ENCODE measurements around the gene C13orf46. TPM values are rescaled to one million over a fixed set of nuclear protein-coding genes. Genes with fewer than 3 reads are reported as not detected.
"Not testable (repeated sequence)": the region's sequence is repeated elsewhere in the genome, so short reads cannot be mapped to it uniquely, and the experiment has no call there.

Gene C13orf46
- total RNA-seq, 4 donors from 2014 or later, result not detected

DNA sequence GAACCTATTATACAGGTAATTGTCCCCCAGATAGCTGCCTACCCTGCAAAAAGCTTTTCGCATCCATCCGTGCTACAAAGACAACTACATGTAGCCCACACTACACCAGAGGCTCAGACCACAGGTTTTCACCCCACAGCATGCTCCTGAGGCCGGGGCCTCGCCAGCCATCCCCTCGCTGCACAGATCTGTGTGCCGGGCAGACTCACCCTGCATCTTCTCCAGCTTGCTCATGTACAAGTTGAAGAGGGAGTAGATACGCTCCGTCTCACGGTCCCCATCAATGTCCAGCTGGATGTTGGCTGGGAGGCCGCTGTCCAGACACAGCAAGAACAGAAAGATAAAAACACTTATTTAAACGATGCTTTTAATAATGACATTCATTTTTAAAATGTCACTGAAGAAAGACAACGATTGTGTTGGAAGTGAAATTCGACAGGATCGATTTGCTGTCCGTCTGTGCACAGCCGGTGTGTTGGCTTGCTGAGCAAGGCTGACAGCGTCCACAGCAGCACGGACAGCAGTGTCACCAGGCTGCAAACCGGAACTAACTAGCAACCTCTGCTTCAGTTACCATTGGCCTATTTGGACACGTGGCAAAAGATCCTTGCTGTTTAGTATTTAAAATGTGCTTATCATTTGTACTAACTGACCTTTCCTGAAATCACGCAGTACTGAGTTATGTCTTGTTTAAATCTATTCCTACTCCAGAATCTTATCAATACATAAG is 18.6 kb upstream of the C13orf46 start:
- Histone ChIP-seq H3K4me1 (peaks cover 0 to 3% (median 0%) of the 10 kb centered on the region in 3 donors), H3K27me3 (no peaks in the 10 kb centered on the region), H3K9me3 (no peaks in the 10 kb centered on the region), H3K27ac (no peak overlapping the region), H3K36me3 (peaks cover 4 to 38% (median 7%) of the 10 kb centered on the region in 3 donors), H3K4me3 (no peak overlapping the region)
- TF ChIP-seq POLR2A (IDR thresholded peaks at IDR 0.05), result no peak
- TF ChIP-seq, protein P1, sequence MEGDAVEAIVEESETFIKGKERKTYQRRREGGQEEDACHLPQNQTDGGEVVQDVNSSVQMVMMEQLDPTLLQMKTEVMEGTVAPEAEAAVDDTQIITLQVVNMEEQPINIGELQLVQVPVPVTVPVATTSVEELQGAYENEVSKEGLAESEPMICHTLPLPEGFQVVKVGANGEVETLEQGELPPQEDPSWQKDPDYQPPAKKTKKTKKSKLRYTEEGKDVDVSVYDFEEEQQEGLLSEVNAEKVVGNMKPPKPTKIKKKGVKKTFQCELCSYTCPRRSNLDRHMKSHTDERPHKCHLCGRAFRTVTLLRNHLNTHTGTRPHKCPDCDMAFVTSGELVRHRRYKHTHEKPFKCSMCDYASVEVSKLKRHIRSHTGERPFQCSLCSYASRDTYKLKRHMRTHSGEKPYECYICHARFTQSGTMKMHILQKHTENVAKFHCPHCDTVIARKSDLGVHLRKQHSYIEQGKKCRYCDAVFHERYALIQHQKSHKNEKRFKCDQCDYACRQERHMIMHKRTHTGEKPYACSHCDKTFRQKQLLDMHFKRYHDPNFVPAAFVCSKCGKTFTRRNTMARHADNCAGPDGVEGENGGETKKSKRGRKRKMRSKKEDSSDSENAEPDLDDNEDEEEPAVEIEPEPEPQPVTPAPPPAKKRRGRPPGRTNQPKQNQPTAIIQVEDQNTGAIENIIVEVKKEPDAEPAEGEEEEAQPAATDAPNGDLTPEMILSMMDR (IDR thresholded peaks at IDR 0.05), result no peak
- DNase-seq, result no peak
- intact Hi-C loops (cut with DNase I), result no loop called here
- WGBS, 2 donors, result 88 to 90% methylated on average over 21 of the region's 21 CpGs

DNA sequence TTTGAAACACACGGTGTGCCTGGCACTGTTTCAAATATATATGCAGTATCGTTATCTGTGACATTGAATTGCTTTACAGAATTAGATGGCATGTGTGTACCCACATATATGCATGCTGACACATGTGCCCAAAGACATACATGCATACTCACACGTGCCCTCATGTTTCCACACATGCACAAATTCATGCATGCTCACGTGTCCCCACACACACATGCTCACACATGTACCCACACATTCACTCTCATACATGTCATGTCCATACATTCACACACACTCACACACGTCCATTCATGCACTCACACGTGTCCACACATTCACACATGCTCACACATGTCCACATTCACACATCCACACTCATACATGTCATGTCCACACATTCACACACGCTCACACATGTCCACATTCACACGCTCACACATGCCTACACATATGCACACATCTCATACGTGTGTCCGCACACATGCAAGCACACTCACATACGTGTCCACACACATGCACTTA is 17.9 kb upstream of the C13orf46 start:
- DNase-seq, result no peak
- Histone ChIP-seq H3K27ac (no peak overlapping the region), H3K9me3 (no peaks in the 10 kb centered on the region), H3K27me3 (no peaks in the 10 kb centered on the region), H3K36me3 (peaks cover 4 to 38% (median 7%) of the 10 kb centered on the region in 3 donors), H3K4me1 (no peaks in the 10 kb centered on the region), H3K4me3 (no peak overlapping the region)
- intact Hi-C loops (cut with DNase I), result no loop called here
- TF ChIP-seq, protein P1 (IDR thresholded peaks at IDR 0.05), result no peak
- no peak for TF ChIP-seq POLR2A (IDR thresholded peaks at IDR 0.05)
- 88 to 94% methylated on average over 11 of the region's 11 CpGs for WGBS, 2 donors

DNA sequence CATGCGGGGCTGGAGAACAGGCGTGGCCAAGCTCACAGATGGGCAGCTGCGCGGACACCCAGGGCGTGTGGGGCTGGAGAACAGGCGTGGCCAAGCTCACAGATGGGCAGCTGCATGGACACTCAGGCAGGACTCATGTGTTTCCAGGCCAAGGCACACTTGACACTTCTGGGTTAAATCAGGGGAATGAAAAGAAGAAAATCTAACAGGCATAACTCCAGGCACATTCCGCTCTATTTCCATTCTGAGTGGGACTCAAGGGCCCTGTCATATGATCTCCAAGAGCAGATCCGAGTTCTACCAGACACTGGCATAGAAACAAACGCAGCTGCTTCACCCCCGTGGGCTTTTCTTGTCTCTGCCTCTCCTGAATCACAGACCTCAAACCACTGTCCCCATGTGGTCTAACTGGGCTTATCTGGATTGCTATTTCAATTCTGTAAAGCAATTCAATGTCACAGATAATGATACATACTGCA is 17.4 kb upstream of the C13orf46 start:
- Histone ChIP-seq H3K4me3 (no peak overlapping the region), H3K27ac (no peak overlapping the region), H3K27me3 (no peaks in the 10 kb centered on the region), H3K4me1 (no peaks in the 10 kb centered on the region), H3K9me3 (no peaks in the 10 kb centered on the region), H3K36me3 (peaks cover 2 to 33% (median 4%) of the 10 kb centered on the region in 3 donors)
- TF ChIP-seq, protein P1 (IDR thresholded peaks at IDR 0.05), result no peak
- TF ChIP-seq POLR2A (IDR thresholded peaks at IDR 0.05), result no peak
- no peak for DNase-seq
- intact Hi-C loops (cut with DNase I), result no loop called here
- 84% methylated on average over 4 of the region's 10 CpGs for WGBS, 2 donors

DNA sequence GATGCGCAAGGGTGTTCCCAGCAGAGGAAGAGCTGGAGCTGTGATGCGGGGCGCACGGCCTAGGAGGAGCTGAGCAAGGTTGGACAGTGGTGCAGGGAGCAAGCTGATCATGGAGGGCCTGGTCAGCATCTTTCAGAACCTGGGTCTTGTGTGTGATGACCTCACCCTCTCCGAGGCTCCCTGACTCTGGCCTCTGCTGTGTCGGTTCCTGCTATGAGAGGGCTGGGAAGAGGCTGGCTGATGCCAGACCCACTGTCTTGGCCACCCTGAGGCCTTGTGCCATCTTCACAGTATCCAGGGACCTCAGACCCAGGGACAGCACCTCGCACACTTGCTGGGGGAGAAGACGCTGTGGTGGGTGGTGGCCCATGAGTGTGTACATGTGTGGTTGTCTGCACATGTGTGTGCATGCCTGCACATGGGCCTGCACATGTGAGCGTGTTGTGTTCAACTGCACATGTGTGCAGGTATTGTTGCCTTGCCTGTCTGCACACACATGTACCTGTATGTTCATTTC is 16.5 kb upstream of the C13orf46 start:
- Histone ChIP-seq H3K4me3 (no peak overlapping the region), H3K36me3 (peaks cover 0 to 29% (median 4%) of the 10 kb centered on the region in 3 donors), H3K27ac (no peak overlapping the region), H3K9me3 (no peaks in the 10 kb centered on the region), H3K27me3 (no peaks in the 10 kb centered on the region), H3K4me1 (no peaks in the 10 kb centered on the region)
- 79 to 93% methylated on average over 5 of the region's 9 CpGs for WGBS, 2 donors
- intact Hi-C loops (cut with DNase I), result no loop called here
- TF ChIP-seq, protein P1 (IDR thresholded peaks at IDR 0.05), result no peak
- no peak for TF ChIP-seq POLR2A (IDR thresholded peaks at IDR 0.05)
- no peak for DNase-seq

DNA sequence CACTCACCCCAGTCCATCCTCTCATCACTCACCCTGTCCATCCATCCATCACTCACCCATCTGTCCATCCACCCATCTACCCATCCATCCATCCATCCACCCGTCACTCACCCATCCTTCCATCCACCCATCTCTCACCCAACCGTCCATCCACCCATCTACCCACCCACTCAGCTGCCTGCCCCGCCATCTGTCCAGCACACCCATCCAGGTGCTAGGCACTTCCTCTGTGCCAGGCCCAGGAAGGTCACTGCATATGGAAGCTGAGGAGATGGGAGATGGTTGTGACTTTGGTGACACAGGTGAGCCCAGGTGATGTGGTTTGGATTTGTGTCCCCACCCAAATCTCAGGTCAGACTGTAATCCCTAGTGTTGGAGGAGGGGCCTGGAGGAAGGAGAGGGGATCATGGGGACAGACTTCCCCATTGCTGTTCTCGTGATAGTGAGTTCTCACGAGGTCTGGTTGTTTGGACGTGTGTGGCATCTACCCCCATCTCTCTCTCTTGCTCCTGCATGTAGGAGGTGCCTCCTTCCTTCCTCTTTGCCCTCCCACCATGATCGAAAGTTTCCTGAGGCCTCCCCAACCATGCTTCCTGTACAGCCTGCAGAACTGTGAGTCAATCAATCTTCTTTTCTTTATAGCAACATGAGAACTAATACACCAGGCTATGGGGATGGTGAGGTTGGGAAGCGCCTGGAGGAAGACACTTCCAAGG is 15.9 kb upstream of the C13orf46 start:
- DNase-seq, result no peak

DNA sequence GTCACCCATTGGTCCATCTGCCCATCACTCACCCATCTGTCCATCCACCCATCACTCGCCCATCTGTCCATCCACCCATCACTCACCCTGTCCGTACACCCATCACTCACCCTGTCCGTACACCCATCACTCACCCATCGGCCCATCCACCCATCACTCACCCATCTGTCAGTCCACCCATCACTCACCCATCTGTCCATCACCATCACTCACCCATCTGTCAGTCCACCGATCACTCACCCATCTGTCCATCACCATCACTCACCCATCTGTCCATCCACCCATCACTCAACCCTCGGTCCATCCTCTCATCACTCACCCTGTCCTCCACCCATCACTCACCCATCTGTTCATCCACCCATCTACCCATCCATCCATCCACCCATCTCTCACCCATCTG is 15.0 kb upstream of the C13orf46 start:
- 88 to 96% methylated on average over 6 of the region's 6 CpGs for WGBS, 2 donors
- H3K9me3 ChIP-seq; intact Hi-C loops (cut with DNase I); H3K27ac ChIP-seq; DNase-seq; H3K27me3 ChIP-seq; H3K4me1 ChIP-seq; H3K4me3 ChIP-seq: not testable (repeated sequence)
- H3K36me3 ChIP-seq, result peaks cover 0 to 29% (median 4%) of the 10 kb centered on the region in 3 donors

More for the DNA sequence above, 15.9 kb upstream of the C13orf46 start:
- H3K36me3 ChIP-seq, result peaks cover 0 to 29% (median 4%) of the 10 kb centered on the region in 3 donors
- no peak overlapping the region for H3K27ac ChIP-seq
- no peaks in the 10 kb centered on the region for H3K27me3 ChIP-seq
- intact Hi-C loops (cut with DNase I), result no loop called here
- 82 to 92% methylated on average over 7 of the region's 8 CpGs for WGBS, 2 donors
- no peaks in the 10 kb centered on the region for H3K4me1 ChIP-seq
- no peaks in the 10 kb centered on the region for H3K9me3 ChIP-seq
- TF ChIP-seq, protein P1 (IDR thresholded peaks at IDR 0.05), result no peak
- no peak for TF ChIP-seq POLR2A (IDR thresholded peaks at IDR 0.05)
- no peak overlapping the region for H3K4me3 ChIP-seq

Measured in esophagus squamous epithelium (tissue), 5 donors.